GM19240 (cell line): ENCODE measurements around the gene NFX1.
A peak's percentile ranks its signal among the peaks of the same experiment; 100 is the strongest.

ENCODE experiments used
- DNase-seq: peaks from one replicate; pipeline ENCODE4 v3.0.0; 2011; ENCODE audit warnings: low spot score; ENCODE audit not compliant: insufficient read length

The NFX1 gene

DNA sequence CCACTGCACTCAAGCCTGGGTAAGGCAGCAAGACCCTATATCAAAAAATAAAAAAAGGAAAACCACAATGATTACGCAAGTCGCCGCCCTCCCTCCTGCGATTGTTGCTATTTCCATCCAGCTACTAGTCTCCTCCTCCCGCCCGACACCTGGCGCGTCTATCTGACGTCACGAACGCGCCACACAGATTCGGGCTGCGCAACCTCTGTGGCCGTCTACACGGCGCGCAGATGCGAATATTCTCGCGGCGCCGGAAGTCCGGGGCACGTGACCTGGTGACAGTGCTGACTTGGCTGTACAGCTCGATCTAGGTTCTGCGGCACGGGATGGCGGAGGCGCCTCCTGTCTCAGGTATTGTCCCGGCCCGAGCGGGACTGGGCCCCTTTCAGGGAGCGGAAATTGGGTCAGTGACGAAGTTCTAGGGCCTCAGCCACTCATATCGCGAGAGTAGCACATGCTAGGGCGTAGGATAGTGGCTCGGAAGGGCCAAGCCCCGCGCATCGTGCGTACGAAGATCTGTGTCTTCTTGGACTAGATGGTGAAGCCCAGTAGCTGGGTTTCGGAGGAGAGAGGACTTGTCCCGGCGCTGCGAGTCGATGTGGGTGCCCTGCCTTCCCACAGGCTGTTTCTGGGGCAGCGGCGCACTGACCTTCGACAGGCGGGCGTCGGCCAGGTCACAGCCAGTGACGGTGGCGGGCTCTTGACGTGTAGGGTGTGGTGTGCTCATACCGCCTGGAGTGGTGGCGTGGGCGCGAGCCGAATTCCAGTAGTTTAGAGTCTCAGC is at the start of gene NFX1:
Gene NFX1, plus strand, starts transcription at position 270 of the 784 bp plus-strand sequence. Its CDS starts 57 bp downstream, at position 327.
- DNase-seq = peak; percentile 49

DNA sequence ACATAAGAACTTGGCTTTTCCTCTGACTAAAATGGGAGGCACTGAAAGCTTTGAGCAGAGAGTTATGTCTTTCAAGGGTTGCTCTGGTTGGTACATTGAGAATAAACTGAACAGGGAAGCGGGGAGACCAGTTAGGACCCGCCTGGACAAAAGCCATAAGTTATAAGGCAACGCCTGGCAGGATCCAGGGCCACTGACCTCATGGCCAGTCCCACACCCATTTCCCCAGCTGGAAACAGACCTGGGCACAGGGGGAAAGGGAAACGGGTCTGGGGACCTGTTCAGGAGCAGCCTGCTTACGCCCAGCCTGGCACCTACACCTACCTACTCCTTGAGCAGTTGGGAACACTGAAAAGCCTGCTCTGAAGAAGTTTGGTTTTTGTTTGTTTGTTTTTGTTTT is 49.0 kb upstream of the NFX1 start:
- DNase-seq = no peak

GRCh38 chr9:33242609-33243134 is 47.6 kb upstream of the NFX1 start:
- DNase-seq = no peak

DNA sequence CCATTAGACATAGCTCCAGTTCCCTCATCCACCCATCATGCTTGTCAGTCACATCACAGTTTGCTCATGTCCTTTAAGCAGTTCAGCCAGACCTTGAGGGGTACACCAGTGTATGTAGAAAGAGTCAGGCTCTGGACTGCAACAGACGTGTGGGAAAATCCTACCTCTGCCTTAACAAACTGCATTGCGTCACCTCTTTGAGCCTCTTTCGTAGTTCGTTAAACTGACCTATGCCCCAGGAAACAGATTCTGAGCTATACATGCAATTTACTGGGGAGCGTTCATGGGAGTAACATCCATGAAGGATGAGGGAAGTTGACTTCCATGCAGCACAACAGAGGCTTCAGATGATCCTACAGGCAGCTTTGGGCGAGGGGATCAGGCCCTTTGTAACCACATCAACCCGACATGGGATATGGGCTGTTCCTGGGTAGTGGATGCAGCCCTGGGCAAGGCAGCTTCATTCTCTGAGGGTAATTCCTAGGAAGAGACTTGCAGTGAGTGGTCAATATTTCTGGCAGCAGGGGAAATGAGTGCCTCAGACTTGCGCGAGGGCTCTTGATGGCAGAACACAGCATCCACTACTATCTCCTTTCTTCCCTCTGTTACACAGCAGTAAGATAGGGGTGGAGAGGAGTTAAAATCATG is 46.1 kb upstream of the NFX1 start:
- no peak for DNase-seq

- no peak for DNase-seq
These were observed 45.0 kb upstream of the NFX1 start for GRCh38 chr9:33245341-33245740.

DNA sequence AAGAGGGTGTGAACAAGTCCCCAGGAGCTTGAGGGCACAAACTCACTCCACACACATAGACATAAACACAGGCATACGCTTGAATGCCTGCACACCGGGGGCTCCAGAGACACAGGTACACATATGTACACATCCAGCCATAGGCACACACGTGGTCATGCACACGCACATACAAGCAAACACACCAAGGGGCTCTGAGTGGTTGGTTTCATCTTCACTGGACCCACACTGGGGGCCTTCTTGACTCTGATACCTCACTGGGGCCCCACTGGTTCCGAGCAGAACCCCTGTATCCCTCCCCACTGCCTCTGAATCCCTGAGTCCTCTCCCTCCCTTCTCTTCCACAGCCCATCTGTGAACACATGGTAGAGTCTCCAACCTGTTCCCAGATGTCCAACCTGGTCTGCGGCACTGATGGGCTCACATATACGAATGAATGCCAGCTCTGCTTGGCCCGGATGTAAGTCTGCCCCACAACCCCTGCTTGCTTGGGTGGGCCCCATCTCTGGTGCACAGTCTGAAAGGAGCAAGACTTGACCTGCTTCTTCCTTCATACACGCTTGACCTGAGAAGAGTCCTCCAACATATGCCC is 44.0 kb upstream of the NFX1 start:
- no peak for DNase-seq

DNA sequence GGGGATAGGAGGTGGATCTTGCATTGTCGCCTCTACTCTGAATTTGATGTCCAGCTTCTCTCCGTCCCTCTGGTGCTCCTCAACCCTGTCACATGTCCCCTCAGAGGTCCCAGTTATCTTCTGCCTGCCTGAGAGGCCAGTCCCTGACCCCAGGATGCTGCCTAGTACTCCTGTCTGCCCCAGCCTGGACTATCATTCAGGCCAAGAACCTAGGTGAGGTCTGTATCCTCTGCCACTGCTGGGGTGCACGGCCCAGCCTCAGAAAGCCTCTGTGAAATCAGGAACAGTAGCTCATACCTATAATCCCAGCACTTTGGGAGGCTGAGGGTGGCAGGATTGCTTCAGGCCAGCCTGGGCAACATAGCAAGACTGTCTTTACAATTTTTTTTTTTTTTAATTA is 41.7 kb upstream of the NFX1 start:
- no peak for DNase-seq

- no peak for DNase-seq
These were observed 41.1 kb upstream of the NFX1 start for GRCh38 chr9:33249087-33249658.

DNA sequence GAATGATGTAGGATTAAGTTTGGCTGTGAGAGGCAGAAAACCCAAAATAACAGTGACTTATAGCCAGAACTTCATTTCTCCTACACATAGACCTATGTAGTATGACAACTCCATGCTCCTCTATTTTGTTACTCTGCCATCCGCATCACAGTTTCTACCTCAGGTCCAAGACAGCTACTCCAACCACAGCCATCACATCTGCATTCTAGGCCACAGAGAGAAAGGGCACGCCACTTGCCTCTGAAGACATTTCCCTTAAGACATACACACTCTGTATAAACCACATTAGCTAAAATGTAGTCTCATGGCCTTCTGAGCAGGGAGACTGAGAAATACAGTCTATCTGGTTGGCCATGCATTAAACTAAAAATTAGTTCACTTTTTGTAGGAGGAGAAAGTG is 40.3 kb upstream of the NFX1 start:
- no peak for DNase-seq

- no peak for DNase-seq
These were observed 39.8 kb upstream of the NFX1 start for GRCh38 chr9:33250458-33250995.

- DNase-seq = no peak
These were observed 36.1 kb upstream of the NFX1 start for GRCh38 chr9:33254211-33254610.

GRCh38 chr9:33255014-33255413 is 35.3 kb upstream of the NFX1 start:
- no peak for DNase-seq

DNA sequence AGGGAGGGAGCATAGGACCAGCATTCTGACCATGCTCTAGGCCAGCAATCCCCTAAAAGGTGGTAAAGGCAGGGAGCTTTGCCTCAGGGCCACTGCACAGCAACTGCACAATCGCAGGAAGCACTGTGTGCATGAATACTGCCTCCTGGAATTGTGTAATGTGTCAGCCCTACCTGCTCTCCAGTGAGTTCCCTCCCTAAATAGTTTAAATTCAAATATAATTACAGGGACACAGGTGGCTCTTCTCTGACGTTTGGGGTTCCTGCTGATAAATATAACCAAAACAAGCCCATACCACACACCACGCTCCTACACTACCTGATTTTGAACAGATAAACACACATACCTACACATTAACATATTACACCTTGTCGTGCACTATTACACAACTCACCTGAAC is 34.8 kb upstream of the NFX1 start:
- DNase-seq = no peak

DNA sequence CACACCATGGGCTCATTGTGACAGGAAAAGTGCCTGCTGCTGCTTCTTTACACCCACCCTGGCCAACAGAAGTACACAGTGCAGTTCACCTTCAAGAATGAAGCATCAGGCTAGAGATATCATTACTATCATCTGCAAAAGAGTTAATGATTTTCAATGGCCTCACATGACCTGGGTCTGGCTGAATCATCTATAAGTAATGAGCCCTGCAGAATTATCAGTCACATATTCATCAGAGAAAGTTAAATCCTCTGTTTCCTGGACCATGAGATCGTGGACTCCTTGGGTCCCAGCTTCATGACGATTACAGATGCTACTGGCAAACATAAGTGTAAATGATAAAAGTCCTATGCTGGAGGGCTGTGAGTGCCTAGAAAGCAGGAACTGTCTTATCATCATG is 34.1 kb upstream of the NFX1 start:
- no peak for DNase-seq

GRCh38 chr9:33257276-33257675 is 33.0 kb upstream of the NFX1 start:
- no peak for DNase-seq

GRCh38 chr9:33260372-33260771 is 29.9 kb upstream of the NFX1 start:
- no peak for DNase-seq

GRCh38 chr9:33263131-33264002 is 26.9 kb upstream of the NFX1 start:
- no peak for DNase-seq

- DNase-seq = peak; percentile 28
These were observed 26.3 kb upstream of the NFX1 start for GRCh38 chr9:33264003-33264472.

DNA sequence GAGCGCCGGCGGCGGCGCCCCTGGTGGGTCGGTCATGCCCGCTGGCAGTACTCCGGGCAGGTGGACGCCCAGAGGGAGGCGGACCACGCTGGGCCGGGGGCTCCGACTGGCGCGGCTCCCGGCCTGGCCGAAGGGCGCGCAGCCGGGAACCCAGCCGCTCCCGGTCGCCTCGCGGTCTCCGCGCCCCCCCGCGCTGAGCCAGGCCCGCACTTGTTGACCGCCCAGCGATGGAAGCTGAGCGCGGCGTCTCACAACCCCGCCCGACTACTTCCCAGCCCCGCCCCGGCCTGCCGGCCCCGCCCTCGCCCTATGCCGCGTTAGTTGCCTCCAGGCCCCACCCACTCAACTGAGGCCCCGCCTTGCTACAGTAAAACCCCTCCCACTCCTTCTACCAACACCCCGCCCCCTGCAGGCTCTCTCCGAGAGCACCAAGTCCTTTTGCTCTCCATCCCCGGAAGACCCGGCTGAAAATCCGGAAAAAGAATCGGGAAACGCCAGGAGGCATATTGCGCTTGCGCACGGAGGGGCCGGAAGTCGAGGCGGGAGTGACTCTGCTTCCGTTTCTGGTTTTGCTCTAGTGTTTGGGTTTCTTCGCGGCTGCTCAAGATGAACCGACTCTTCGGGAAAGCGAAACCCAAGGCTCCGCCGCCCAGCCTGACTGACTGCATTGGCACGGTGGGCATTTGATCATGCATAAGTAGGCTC is 25.7 kb upstream of the NFX1 start, which contains the start of the genes BAG1 and CHMP5:
Gene BAG1, minus strand, starts transcription at position 236 of the 705 bp plus-strand sequence.
Gene CHMP5, plus strand, starts transcription at position 577 of the 705 bp plus-strand sequence. Its CDS starts 30 bp downstream, at position 607.
- DNase-seq = peak; percentile 92
